Measurements from ENCODE around the gene TIAM2.

DNA sequence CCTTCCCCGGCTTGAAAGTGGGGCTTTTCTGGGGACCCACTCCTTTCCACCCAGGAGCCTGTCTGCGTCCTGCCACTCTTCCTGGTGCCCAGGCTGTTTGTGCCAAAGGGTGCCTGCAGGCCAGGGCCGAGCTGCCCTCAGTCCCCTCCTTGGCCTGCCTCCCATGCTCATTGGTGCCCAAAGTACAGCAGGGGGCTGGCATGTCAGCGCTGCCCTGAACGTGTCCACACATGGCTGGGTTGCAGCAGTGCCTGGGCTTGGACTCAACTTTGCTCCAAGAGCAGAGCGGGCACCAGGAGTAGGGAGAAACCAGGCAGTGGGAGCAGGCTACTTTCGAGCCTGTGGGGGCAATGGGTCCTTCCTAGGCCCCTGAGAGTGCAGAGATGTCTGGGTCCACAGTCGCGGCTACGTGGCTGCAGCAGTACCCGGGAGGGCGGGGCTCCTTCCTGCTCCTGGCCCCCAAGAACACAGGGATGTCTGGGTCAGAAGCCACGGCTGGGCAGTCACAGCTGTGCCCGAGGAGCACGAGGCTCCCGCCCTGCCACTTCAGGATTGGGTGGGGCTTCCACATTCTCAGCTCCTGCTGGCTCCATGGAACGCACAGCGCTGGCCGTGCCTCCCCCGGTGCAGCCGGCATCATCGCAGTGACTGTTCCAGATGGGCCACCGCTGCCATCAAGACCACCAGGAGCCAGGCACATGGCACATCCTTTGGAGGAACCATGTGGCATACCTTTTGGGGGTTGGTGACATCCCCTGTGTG lies 218.7 kb downstream of the TIAM2 start:
- TF ChIP-seq, protein P1, sequence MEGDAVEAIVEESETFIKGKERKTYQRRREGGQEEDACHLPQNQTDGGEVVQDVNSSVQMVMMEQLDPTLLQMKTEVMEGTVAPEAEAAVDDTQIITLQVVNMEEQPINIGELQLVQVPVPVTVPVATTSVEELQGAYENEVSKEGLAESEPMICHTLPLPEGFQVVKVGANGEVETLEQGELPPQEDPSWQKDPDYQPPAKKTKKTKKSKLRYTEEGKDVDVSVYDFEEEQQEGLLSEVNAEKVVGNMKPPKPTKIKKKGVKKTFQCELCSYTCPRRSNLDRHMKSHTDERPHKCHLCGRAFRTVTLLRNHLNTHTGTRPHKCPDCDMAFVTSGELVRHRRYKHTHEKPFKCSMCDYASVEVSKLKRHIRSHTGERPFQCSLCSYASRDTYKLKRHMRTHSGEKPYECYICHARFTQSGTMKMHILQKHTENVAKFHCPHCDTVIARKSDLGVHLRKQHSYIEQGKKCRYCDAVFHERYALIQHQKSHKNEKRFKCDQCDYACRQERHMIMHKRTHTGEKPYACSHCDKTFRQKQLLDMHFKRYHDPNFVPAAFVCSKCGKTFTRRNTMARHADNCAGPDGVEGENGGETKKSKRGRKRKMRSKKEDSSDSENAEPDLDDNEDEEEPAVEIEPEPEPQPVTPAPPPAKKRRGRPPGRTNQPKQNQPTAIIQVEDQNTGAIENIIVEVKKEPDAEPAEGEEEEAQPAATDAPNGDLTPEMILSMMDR (IDR thresholded peaks at IDR 0.05) = no peak
- no peak for TF ChIP-seq POLR2A (IDR thresholded peaks at IDR 0.05)
